GM10266 (cell line): ENCODE data around the gene MRPS18A.

Experiments
- DNase-seq: peaks from one replicate; pipeline ENCODE4 v3.0.0; 2012; ENCODE audit errors: extremely low spot score
- CTCF ChIP-seq: IDR thresholded peaks from 2 replicates; pipeline ENCODE4 v1.5.1; 2012; ENCODE audit warnings: mild to moderate bottlenecking, low read depth; ENCODE audit not compliant: control insufficient read depth, insufficient read depth; ENCODE audit errors: missing control alignments

Gene MRPS18A

GRCh38 chr6:43630980-43631619 lies 56.5 kb downstream of the MRPS18A start:
- no peak for DNase-seq
- TF ChIP-seq CTCF: no peak

- TF ChIP-seq CTCF: no peak
- DNase-seq: peak; percentile 97
These were observed 57.9 kb downstream of the MRPS18A start for GRCh38 chr6:43629505-43630300.

- no peak for TF ChIP-seq CTCF
These were observed 58.5 kb downstream of the MRPS18A start, which contains the start of gene GTPBP2 for GRCh38 chr6:43629104-43629504. Gene GTPBP2, minus strand, starts transcription at chr6:43629264. Its CDS starts 102 bp downstream, at chr6:43629162.

GRCh38 chr6:43628393-43629103 lies 59.0 kb downstream of the MRPS18A start:
- DNase-seq: peak; percentile 70
- TF ChIP-seq CTCF: no peak

More at GRCh38 chr6:43629104-43629504, 58.5 kb downstream of the MRPS18A start, which contains the start of gene GTPBP2:
- DNase-seq: peak; percentile 96

GRCh38 chr6:43627008-43627825 lies 60.4 kb downstream of the MRPS18A start:
- DNase-seq: peak; percentile 28
- TF ChIP-seq CTCF: no peak

GRCh38 chr6:43625393-43625992 lies 62.1 kb downstream of the MRPS18A start:
- no peak for TF ChIP-seq CTCF
- DNase-seq: no peak
